AG04450 (cell line): Measurements from ENCODE around the gene GARIN5A. TPM values are rescaled to one million over a fixed set of nuclear protein-coding genes. Genes with fewer than 3 reads are reported as not detected.

Experiments used
- CTCF ChIA-PET: fragments of 300-600, 350-600 bp; formaldehyde crosslinking; extraction: SDS; loops from one replicate; lab custom pipeline; 2022; ENCODE audit warnings: antibody characterized with exemption, inconsistent platforms; lab: Charles Lee
- POLR2A ChIA-PET: fragments of 350-600 bp; formaldehyde crosslinking; extraction: SDS; loops from one replicate; lab custom pipeline; 2021; ENCODE audit warnings: antibody characterized with exemption, inconsistent platforms; lab: Yijun Ruan, JAX
- DNase-seq: peaks from one replicate; pipeline ENCODE4 v3.0.0-alpha.2; 2011; ENCODE audit warnings: low read depth, low spot score
- H3K27ac ChIP-seq: one replicate; pipeline ENCODE4 v1.5.1; 2012; ENCODE audit warnings: low read depth, low read length, control low read depth
- H3K27me3 ChIP-seq: one replicate; pipeline ENCODE4 v1.6.0; 2012; ENCODE audit warnings: low read length; ENCODE audit not compliant: control insufficient read depth, insufficient read depth
- H3K4me3 ChIP-seq: 2 replicates; pipeline ENCODE4 v1.5.1; 2011; ENCODE audit warnings: mild to moderate bottlenecking, low read depth, low read length, control low read depth
- H3K9me3 ChIP-seq: 2 replicates; pipeline ENCODE4 v1.5.1; 2012; ENCODE audit warnings: low read length; ENCODE audit not compliant: control insufficient read depth, insufficient read depth
- polyA plus RNA-seq: library from polyadenylated mRNA; depleted of rRNA; stranded (reverse); fragments of >200 nt; gene quantifications from 2 replicates; pipeline ENCODE4 v1.2.3, GENCODE V29; 2011
- TF ChIP-seq, protein P1 (sequence below): IDR thresholded peaks from 2 replicates; pipeline ENCODE4 v1.5.1; 2011; ENCODE audit warnings: low read depth, low read length, control low read depth, inconsistent platforms

GARIN5A gene
- polyA plus RNA-seq, 1 experiment, result 0.32 TPM

DNA sequence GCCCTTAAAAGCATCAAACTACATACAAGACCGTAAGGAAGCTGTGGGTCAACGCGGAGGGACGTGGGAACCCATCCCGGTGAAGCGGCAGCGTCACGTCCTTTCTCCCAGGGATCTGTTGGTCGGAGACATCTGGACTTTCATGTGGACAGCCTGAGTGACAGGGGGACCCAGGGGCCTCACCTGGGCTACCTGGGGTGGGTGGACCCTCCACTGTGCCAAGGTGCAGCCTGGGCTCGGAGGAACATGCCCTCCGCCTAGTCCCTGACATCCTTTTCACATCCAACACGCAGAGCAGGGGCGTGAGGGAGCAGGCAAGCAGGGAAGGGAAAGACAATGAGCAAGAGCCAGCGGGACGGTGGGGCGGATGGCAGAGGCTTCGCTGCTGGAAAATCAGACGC is 13.8 kb upstream of the GARIN5A start:
- no peak overlapping the region for H3K27ac ChIP-seq
- CTCF ChIA-PET, result interaction anchor here (0.6 kb wide), 1 partner anchor 564 kb away, joined by 4 read pairs; no protein-coding TSS in a partner anchor
- no peak for DNase-seq
- TF ChIP-seq, protein P1, sequence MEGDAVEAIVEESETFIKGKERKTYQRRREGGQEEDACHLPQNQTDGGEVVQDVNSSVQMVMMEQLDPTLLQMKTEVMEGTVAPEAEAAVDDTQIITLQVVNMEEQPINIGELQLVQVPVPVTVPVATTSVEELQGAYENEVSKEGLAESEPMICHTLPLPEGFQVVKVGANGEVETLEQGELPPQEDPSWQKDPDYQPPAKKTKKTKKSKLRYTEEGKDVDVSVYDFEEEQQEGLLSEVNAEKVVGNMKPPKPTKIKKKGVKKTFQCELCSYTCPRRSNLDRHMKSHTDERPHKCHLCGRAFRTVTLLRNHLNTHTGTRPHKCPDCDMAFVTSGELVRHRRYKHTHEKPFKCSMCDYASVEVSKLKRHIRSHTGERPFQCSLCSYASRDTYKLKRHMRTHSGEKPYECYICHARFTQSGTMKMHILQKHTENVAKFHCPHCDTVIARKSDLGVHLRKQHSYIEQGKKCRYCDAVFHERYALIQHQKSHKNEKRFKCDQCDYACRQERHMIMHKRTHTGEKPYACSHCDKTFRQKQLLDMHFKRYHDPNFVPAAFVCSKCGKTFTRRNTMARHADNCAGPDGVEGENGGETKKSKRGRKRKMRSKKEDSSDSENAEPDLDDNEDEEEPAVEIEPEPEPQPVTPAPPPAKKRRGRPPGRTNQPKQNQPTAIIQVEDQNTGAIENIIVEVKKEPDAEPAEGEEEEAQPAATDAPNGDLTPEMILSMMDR, result no peak
- POLR2A ChIA-PET, result no interaction called here
- no peak overlapping the region for H3K4me3 ChIP-seq
- H3K9me3 ChIP-seq, result peaks cover 14% of the 10 kb centered on the region
- peaks cover 43% of the 10 kb centered on the region for H3K27me3 ChIP-seq

DNA sequence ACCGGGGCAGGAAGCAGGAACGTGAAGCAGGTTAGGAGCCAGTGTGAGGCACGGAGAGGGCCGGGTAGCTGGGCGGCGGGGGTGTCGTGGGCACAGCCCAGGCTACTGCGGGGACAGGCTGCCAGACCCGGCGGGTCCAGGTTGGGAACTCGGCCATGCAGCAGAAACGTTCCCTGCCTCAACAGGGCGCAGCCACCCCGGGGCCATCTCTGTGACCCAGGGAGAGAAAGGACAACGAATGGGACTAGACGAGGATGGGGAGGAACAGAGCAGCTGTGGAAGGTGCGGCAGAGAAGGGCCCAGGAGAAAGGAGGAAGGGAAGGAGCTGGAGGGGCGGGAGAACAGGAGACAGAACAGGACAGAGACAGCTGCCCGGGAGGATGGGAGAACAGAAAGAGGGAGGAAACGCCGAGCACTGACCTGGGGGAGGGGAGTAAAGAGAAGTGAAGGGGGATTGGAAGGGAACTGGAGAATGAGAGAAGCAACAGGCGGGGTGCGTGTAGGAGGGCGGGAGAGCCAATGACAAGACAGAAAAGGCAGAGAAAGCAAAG is 12.9 kb upstream of the GARIN5A start:
- ChIA-PET POLR2A (no interaction called here), CTCF (no interaction called here)
- TF ChIP-seq, protein P1, result no peak
- no peak for DNase-seq
- no peak overlapping the region for H3K27ac ChIP-seq
- no peak overlapping the region for H3K4me3 ChIP-seq
- peaks cover 43% of the 10 kb centered on the region for H3K27me3 ChIP-seq
- H3K9me3 ChIP-seq, result peaks cover 14% of the 10 kb centered on the region

DNA sequence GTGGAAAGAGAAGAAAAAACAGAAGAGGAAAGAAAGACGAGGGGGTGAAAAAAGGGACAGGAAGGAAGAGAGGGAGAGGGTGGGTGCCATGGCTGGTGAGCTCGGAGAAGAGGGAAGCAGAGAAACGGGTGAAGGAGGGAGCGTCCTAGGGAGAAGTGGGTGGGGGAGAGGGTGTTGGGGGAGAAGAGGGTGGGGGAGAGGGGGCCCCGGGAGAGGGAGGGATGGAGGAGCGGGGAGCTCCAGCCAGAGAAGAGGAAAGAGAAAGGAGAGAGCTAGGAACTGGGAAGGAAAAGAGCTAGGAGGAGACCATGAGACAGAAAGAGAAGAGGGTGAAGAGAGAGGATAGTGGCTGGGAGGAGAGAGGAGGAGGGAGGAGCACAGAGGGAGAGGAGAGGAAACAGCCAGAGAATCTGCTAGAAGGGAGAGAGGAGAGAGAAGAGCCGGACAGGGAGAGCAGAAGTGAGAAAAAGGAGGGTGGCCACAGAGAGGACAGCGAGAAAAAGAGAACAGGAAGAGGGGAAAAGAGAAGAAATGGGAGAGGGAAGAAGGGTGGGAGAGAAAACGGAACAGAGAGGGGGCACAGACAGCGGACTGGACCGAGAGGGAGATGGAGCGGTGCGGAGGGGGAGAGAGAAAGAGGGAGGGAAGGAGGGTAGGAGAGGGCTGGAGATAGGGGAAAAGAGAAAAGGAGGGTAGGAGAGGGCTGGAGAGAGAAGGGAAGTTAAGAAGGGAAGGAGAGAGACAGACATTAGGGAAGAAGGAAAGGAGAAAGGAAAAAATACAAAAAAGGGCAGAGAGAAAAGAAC is 11.9 kb upstream of the GARIN5A start:
- H3K27ac ChIP-seq, result no peak overlapping the region
- no peak for DNase-seq
- H3K4me3 ChIP-seq, result no peak overlapping the region
- peaks cover 14% of the 10 kb centered on the region for H3K9me3 ChIP-seq
- H3K27me3 ChIP-seq, result peaks cover 43% of the 10 kb centered on the region
- ChIA-PET CTCF (interaction anchor here (0.5 to 1.1 kb wide), 4 partner anchors 10 to 143 kb away, joined by 3 to 7 read pairs (median 4); no protein-coding TSS in a partner anchor), POLR2A (interaction anchor here (0.9 kb wide), 1 partner anchor 20 kb away, joined by 5 read pairs; no protein-coding TSS in a partner anchor)
- TF ChIP-seq, protein P1, result no peak

DNA sequence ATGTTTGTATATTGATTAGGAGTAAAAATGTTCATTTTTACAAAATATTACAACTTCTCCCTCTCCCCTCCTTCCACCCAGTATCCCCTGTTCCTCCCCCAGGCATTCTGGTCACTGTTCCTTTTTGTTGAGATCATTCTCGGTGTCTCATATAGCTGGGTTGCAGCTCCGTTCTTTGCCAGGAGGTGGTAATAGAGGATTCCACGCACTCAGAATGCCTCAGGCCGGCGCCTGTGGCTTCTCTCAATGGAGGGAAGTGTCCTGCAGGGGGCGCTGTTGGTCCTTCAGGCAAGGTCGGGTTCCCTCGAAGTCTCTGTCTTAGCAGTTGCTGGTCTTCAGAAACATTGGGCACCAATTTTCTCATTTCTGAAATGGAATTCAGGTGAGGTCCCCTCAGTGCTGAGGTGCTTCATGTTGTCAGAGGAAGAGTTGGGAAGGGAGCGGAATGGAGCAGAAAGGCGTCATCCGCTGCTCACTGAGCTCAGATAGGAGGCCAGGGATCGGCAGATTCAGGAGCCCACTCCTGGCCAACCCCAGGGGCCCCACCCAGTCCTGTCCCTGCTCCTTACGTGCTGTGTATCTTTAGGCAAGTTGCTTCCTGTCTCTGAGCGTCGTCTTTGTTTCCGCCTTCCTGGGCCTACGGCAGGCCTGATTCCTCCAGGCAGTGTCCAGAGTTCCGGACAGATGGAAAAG is 10.3 kb upstream of the GARIN5A start:
- ChIA-PET POLR2A (no interaction called here), CTCF (interaction anchor here (1.1 kb wide), 1 partner anchor 86 kb away, joined by 7 read pairs; no protein-coding TSS in a partner anchor)
- Histone ChIP-seq H3K27me3 (peaks cover 29% of the 10 kb centered on the region), H3K4me3 (no peak overlapping the region), H3K9me3 (peaks cover 14% of the 10 kb centered on the region), H3K27ac (no peak overlapping the region)
- TF ChIP-seq, protein P1, result peak; percentile 45
- DNase-seq, result no peak
